SK-N-MC (cell line): Measurements from ENCODE around the gene COMMD1.
A peak's percentile ranks its signal among the peaks of the same experiment; 100 is the strongest.

Experiments
- DNase-seq: peaks from one replicate; pipeline ENCODE4 v3.0.0-alpha.2; 2011; ENCODE audit warnings: low read depth, low spot score
- H3K27ac ChIP-seq: fragments of 200-600 bp; sonication (generic); 2 replicates; pipeline ENCODE4 v1.5.1; 2016; ENCODE audit warnings: mixed run types
- H3K36me3 ChIP-seq: fragments of 200-600 bp; sonication (generic); 2 replicates; pipeline ENCODE4 v1.6.1; 2017; ENCODE audit warnings: antibody characterized with exemption, low read length, mixed read lengths; ENCODE audit not compliant: insufficient read depth
- H3K4me3 ChIP-seq: fragments of 200-600 bp; sonication (generic); 2 replicates; pipeline ENCODE4 v1.5.1; 2016
- H3K9ac ChIP-seq: fragments of 200-600 bp; sonication (generic); 2 replicates; pipeline ENCODE4 v1.8.0; 2017; ENCODE audit warnings: mixed run types, mixed read lengths; ENCODE audit not compliant: insufficient read length
- H3K9me3 ChIP-seq: fragments of 200-600 bp; sonication (generic); 2 replicates; pipeline ENCODE4 v1.6.1; 2017; ENCODE audit warnings: low read depth, mild to moderate bottlenecking, antibody characterized with exemption, low read length, moderate library complexity, mixed read lengths
- EZH2 ChIP-seq: fragments of 200-600 bp; sonication (generic); IDR thresholded peaks from one replicate; pipeline ENCODE4 v1.6.1; 2017; ENCODE audit warnings: antibody characterized with exemption
- FOXP2 ChIP-seq: optimal IDR thresholded peaks from 2 replicates; pipeline ENCODE3; 2011; ENCODE audit warnings: mild to moderate bottlenecking, moderate library complexity; ENCODE audit not compliant: insufficient read depth; ENCODE audit errors: extremely low read length, control extremely low read depth
- POLR2AphosphoS5 ChIP-seq: IDR thresholded peaks from 2 replicates; pipeline ENCODE4 v1.6.1; 2012; ENCODE audit warnings: mild to moderate bottlenecking, low read depth, low read length, borderline replicate concordance

The COMMD1 gene

GRCh38 chr2:61937098-61937497, 31.6 kb downstream of the COMMD1 start:
- Histone ChIP-seq H3K4me3 (no peak overlapping the region), H3K36me3 (no peaks in the 10 kb centered on the region), H3K27ac (no peak overlapping the region), H3K9ac (no peak overlapping the region), H3K9me3 (no peaks in the 10 kb centered on the region)
- no peak for DNase-seq
- TF ChIP-seq POLR2AphosphoS5 (no peak), EZH2 (no peak), FOXP2 (no peak)

- H3K27ac ChIP-seq: no peak overlapping the region
Measured at GRCh38 chr2:61937886-61938285, 32.4 kb downstream of the COMMD1 start.

GRCh38 chr2:61938511-61938910, 33.0 kb downstream of the COMMD1 start:
- H3K9ac ChIP-seq: peak overlapping the region; percentile 9
- H3K27ac ChIP-seq: no peak overlapping the region
- DNase-seq: no peak
- TF ChIP-seq POLR2AphosphoS5 (no peak), FOXP2 (no peak), EZH2 (no peak)
- no peaks in the 10 kb centered on the region for H3K36me3 ChIP-seq
- no peaks in the 10 kb centered on the region for H3K9me3 ChIP-seq
- no peak overlapping the region for H3K4me3 ChIP-seq

More at GRCh38 chr2:61937886-61938285, 32.4 kb downstream of the COMMD1 start:
- TF ChIP-seq POLR2AphosphoS5 (no peak), FOXP2 (no peak), EZH2 (no peak)
- Histone ChIP-seq H3K36me3 (no peaks in the 10 kb centered on the region), H3K4me3 (no peak overlapping the region), H3K9ac (no peak overlapping the region), H3K9me3 (no peaks in the 10 kb centered on the region)
- no peak for DNase-seq

GRCh38 chr2:61943251-61943650, 37.8 kb downstream of the COMMD1 start:
- no peak overlapping the region for H3K9ac ChIP-seq
- H3K4me3 ChIP-seq: no peak overlapping the region
- DNase-seq: no peak
- no peaks in the 10 kb centered on the region for H3K36me3 ChIP-seq
- no peak overlapping the region for H3K27ac ChIP-seq
- H3K9me3 ChIP-seq: no peaks in the 10 kb centered on the region
- TF ChIP-seq EZH2: no peak
- TF ChIP-seq FOXP2: no peak
- no peak for TF ChIP-seq POLR2AphosphoS5

- Histone ChIP-seq H3K27ac (peak overlapping the region; percentile 55), H3K9ac (no peak overlapping the region), H3K4me3 (no peak overlapping the region), H3K9me3 (no peaks in the 10 kb centered on the region), H3K36me3 (no peaks in the 10 kb centered on the region)
- DNase-seq: no peak
- TF ChIP-seq EZH2 (no peak), POLR2AphosphoS5 (no peak), FOXP2 (no peak)
Measured at GRCh38 chr2:61946666-61947065, 41.2 kb downstream of the COMMD1 start.

GRCh38 chr2:61948661-61949457, 43.4 kb downstream of the COMMD1 start:
- no peaks in the 10 kb centered on the region for H3K36me3 ChIP-seq
- H3K4me3 ChIP-seq: no peak overlapping the region
- DNase-seq: no peak
- TF ChIP-seq POLR2AphosphoS5 (no peak), EZH2 (no peak), FOXP2 (no peak)
- H3K9me3 ChIP-seq: 0 out of 2 replicates have a peak, but pooled peaks cover 3% of the 10 kb centered on the region
- H3K9ac ChIP-seq: no peak overlapping the region
- no peak overlapping the region for H3K27ac ChIP-seq

- TF ChIP-seq EZH2 (no peak), FOXP2 (no peak), POLR2AphosphoS5 (no peak)
- Histone ChIP-seq H3K9me3 (0 out of 2 replicates have a peak, but pooled peaks cover 3% of the 10 kb centered on the region), H3K4me3 (no peak overlapping the region), H3K36me3 (no peaks in the 10 kb centered on the region), H3K9ac (no peak overlapping the region), H3K27ac (no peak overlapping the region)
- no peak for DNase-seq
Measured at GRCh38 chr2:61949458-61949713, 43.9 kb downstream of the COMMD1 start.

GRCh38 chr2:61949714-61950560, 44.5 kb downstream of the COMMD1 start:
- Histone ChIP-seq H3K36me3 (no peaks in the 10 kb centered on the region), H3K4me3 (no peak overlapping the region), H3K27ac (no peak overlapping the region)

More at GRCh38 chr2:61949714-61950560, 44.5 kb downstream of the COMMD1 start:
- no peak overlapping the region for H3K9ac ChIP-seq
- no peak for DNase-seq
- 0 out of 2 replicates have a peak, but pooled peaks cover 3% of the 10 kb centered on the region for H3K9me3 ChIP-seq
- TF ChIP-seq FOXP2 (no peak), EZH2 (no peak), POLR2AphosphoS5 (no peak)
